ENCODE data around the gene EML4.

GRCh38 chr2:42191285-42192009, 22.3 kb downstream of the EML4 start:
- TF ChIP-seq CTCF (IDR thresholded peaks at IDR 0.05 in 2 of 3, conservative IDR thresholded peaks at IDR 0.05 in 1 of 3; ENCODE audit: control insufficient read depth in 2 of 3, extremely low read depth in 1 of 3, insufficient read depth in 1 of 3, low read depth in 3 of 3, low read length in 3 of 3): no peak
- TF ChIP-seq TCF7 (IDR thresholded peaks at IDR 0.05; ENCODE audit: borderline replicate concordance): no peak
- no peak for TF ChIP-seq SKIL (IDR thresholded peaks at IDR 0.05; ENCODE audit: low read depth, poor library complexity, severe bottlenecking)
- no peak for TF ChIP-seq POLR2A (IDR thresholded peaks at IDR 0.05; ENCODE audit: low read depth, low read length)
- no peak for TF ChIP-seq GABPA (IDR thresholded peaks at IDR 0.05; ENCODE audit: low read depth)
